Endothelial cell of umbilical vein (primary cell): ENCODE results near the gene CREG2. TPM values are rescaled to one million over a fixed set of nuclear protein-coding genes. Genes with fewer than 3 reads are reported as not detected.

Source experiments
- BruUV-seq: library from RNA; stranded (reverse); fragments of 400-500 nt; replicated peaks from 2 replicates; lab custom pipeline; 2021; lab: Mats Ljungman, UMichigan
- CTCF ChIA-PET: fragments of 300-600, 350-600 bp; sonication (Branson Sonifier 250); formaldehyde crosslinking; loops from one replicate; lab custom pipeline; 2021; ENCODE audit warnings: antibody characterized with exemption, inconsistent platforms; lab: Charles Lee
- POLR2A ChIA-PET: fragments of 300-600, 350-600 bp; sonication (Branson Sonifier 250); formaldehyde crosslinking; loops from one replicate; lab custom pipeline; 2021; ENCODE audit warnings: antibody characterized with exemption, inconsistent platforms; lab: Charles Lee
- DNase-seq: peaks from one replicate; pipeline ENCODE4 v3.0.0-alpha.2; 2011; ENCODE audit warnings: low read depth, low spot score
- FAIRE-seq: peaks from 2 replicates; lab custom pipeline; 2011; peaks lifted over from hg19 to GRCh38; lab: Jason Lieb, UNC
- H2AFZ ChIP-seq: 2 replicates; pipeline ENCODE4 v1.6.0; 2012; ENCODE audit warnings: low read depth, low read length, control low read depth, inconsistent platforms
- H3K27ac ChIP-seq: 2 replicates; pipeline ENCODE4 v1.5.1; 2011; ENCODE audit warnings: low read depth, mild to moderate bottlenecking, control low read depth, low read length, moderate library complexity; ENCODE audit not compliant: insufficient read depth
- H3K27me3 ChIP-seq, 2 experiments: 2 replicates each; pipeline versions ENCODE4 v1.6.0 to v1.6.1; 2011; ENCODE audit warnings: low read length in 2 of 2, mixed read lengths in 1 of 2; ENCODE audit not compliant: control insufficient read depth in 2 of 2, insufficient read depth in 2 of 2
- H3K36me3 ChIP-seq, 2 experiments: 2 replicates in 1 of 2; 3 replicates in 1 of 2; pipeline ENCODE4 v1.5.1; 2011; ENCODE audit warnings: low read length in 2 of 2, mild to moderate bottlenecking in 1 of 2, moderate library complexity in 1 of 2; ENCODE audit not compliant: control insufficient read depth in 2 of 2, insufficient read depth in 2 of 2; ENCODE audit errors: extremely low read depth in 1 of 2
- H3K4me1 ChIP-seq: 3 replicates; pipeline ENCODE4 v1.5.1; 2011; ENCODE audit warnings: mild to moderate bottlenecking, low read length; ENCODE audit not compliant: control insufficient read depth, insufficient read depth; ENCODE audit errors: extremely low read depth
- H3K4me2 ChIP-seq: 2 replicates; pipeline ENCODE4 v1.6.1; 2011; ENCODE audit warnings: low read length, control low read depth, mixed read lengths; ENCODE audit not compliant: insufficient read depth
- H3K4me3 ChIP-seq, 3 experiments: fragments of 200-600 bp in 1 of 3; sonication (generic), shearing (Covaris generic) in 1 of 3; replicated peaks in 1 of 3; 2 replicates each; pipeline ENCODE4 v1.5.1; 2011 to 2016; ENCODE audit warnings: control low read depth in 3 of 3, low read length in 3 of 3, mild to moderate bottlenecking in 2 of 3, inconsistent platforms in 1 of 3, low read depth in 1 of 3, moderate library complexity in 1 of 3; ENCODE audit not compliant: insufficient read depth in 1 of 3
- H3K79me2 ChIP-seq: 2 replicates; pipeline ENCODE4 v1.6.0; 2012; ENCODE audit warnings: low read length, inconsistent platforms; ENCODE audit not compliant: control insufficient read depth, insufficient read depth
- H3K9ac ChIP-seq: replicated peaks from 2 replicates; pipeline ENCODE3; 2011; ENCODE audit warnings: low read length, control low read depth; ENCODE audit not compliant: insufficient read depth; ENCODE audit errors: extremely low read depth
- H3K9me1 ChIP-seq: replicated peaks from 3 replicates; pipeline ENCODE4 v1.6.0; 2011; ENCODE audit warnings: mild to moderate bottlenecking, low read length; ENCODE audit not compliant: control insufficient read depth, insufficient read depth; ENCODE audit errors: extremely low read depth
- H3K9me3 ChIP-seq: replicated peaks from 2 replicates; pipeline ENCODE4 v1.5.1; 2012; ENCODE audit warnings: low read length, inconsistent platforms; ENCODE audit not compliant: control insufficient read depth, insufficient read depth
- H4K20me1 ChIP-seq: replicated peaks from 2 replicates; pipeline ENCODE3; 2011; ENCODE audit warnings: mild to moderate bottlenecking, low read length; ENCODE audit not compliant: control insufficient read depth, insufficient read depth; ENCODE audit errors: extremely low read depth
- CTCF ChIP-seq, 2 donors: IDR thresholded peaks; 1 replicate in 1 of 2; 2 replicates in 1 of 2; pipeline ENCODE4 v1.5.1; 2011; ENCODE audit warnings: low read length in 2 of 2, mild to moderate bottlenecking in 2 of 2, moderate library complexity in 2 of 2, control low read depth in 1 of 2, inconsistent platforms in 1 of 2, low read depth in 1 of 2; ENCODE audit not compliant: insufficient read depth in 1 of 2; ENCODE audit errors: extremely low read depth in 1 of 2
- EZH2 ChIP-seq: IDR thresholded peaks from 2 replicates; pipeline ENCODE4 v1.6.1; 2012; ENCODE audit warnings: borderline replicate concordance, low read depth, mild to moderate bottlenecking, moderate library complexity, low read length, inconsistent platforms; ENCODE audit not compliant: severe bottlenecking
- FOS ChIP-seq: IDR thresholded peaks from 2 replicates; pipeline ENCODE4 v1.6.1; 2011; ENCODE audit warnings: mild to moderate bottlenecking, low read length, moderate library complexity, borderline replicate concordance; ENCODE audit not compliant: insufficient read depth
- GATA2 ChIP-seq: IDR thresholded peaks from 2 replicates; pipeline ENCODE4 v1.7.0; 2011; ENCODE audit warnings: low read depth, mild to moderate bottlenecking, moderate library complexity, mixed read lengths, low read length; ENCODE audit not compliant: insufficient read length, insufficient read depth
- JUN ChIP-seq: IDR thresholded peaks from 2 replicates; pipeline ENCODE4 v1.6.1; 2011; ENCODE audit warnings: borderline replicate concordance, low read depth; ENCODE audit not compliant: insufficient read length, insufficient read depth
- MAX ChIP-seq: IDR thresholded peaks from 2 replicates; pipeline ENCODE4 v1.6.1; 2011; ENCODE audit not compliant: insufficient read depth, insufficient read length
- MYC ChIP-seq: IDR thresholded peaks from one replicate; pipeline ENCODE4 v1.6.1; 2011; ENCODE audit warnings: mild to moderate bottlenecking, low read depth, low read length
- POLR2A ChIP-seq: IDR thresholded peaks from 2 replicates; pipeline ENCODE4 v1.6.1; 2012; ENCODE audit warnings: low read depth, mild to moderate bottlenecking, control low read depth, low read length
- POLR2AphosphoS5 ChIP-seq: IDR thresholded peaks from 2 replicates; pipeline ENCODE4 v1.6.1; 2012; ENCODE audit warnings: low read depth, mild to moderate bottlenecking, control low read depth, low read length, moderate library complexity; ENCODE audit not compliant: insufficient read depth
- dilution Hi-C: fragments of 300-500 bp; cut with MboI; formaldehyde crosslinking; loops from one replicate; pipeline ENCODE4 v1.15.0; 2019; ENCODE audit warnings: low sequenced_read_pairs; ENCODE audit not compliant: extremely low pct_ligation_motif_present
- intact Hi-C: fragments of 100-400 bp; cut with micrococcal nuclease; formaldehyde crosslinking; loops from one replicate; pipeline ENCODE4 v1.10.0; 2022
- polyA plus RNA-seq, 4 experiments: library from polyadenylated mRNA; depleted of rRNA in 3 of 4; stranded (reverse) in 3 of 4; unstranded in 1 of 4; fragments of >200 nt; gene quantifications; 2 replicates each; pipeline versions ENCODE4 v1.2.1 to v1.2.3, GENCODE V29; 2011 to 2012; ENCODE audit warnings: missing spikeins in 1 of 4
- total RNA-seq: library from RNA; stranded (reverse); gene quantifications from 2 replicates; pipeline ENCODE4 v1.2.3, GENCODE V29; 2021

The CREG2 gene
- total and polyA plus RNA-seq, 2 donors (not counting 3 experiments of a cell fraction or from before 2014, with no cell fraction given), result 0.48 to 2.0 TPM

GRCh38 chr2:101398116-101398821 is 11.0 kb upstream of the CREG2 start:
- H3K36me3 ChIP-seq, result no peaks in the 10 kb centered on the region
- no peaks in the 10 kb centered on the region for H3K79me2 ChIP-seq
- FAIRE-seq, result no peak
- CTCF ChIA-PET, result interaction anchor here (1.0 to 2.1 kb wide), 6 partner anchors 10 to 433 kb away, joined by 3 to 10 read pairs (median 4); no protein-coding TSS in a partner anchor
- POLR2A ChIA-PET, result interaction anchor here (0.6 kb wide), 1 partner anchor 614 kb away, joined by 4 read pairs; no protein-coding TSS in a partner anchor
- H2AFZ ChIP-seq, result no peak overlapping the region
- H4K20me1 ChIP-seq, result no peaks in the 10 kb centered on the region
- dilution Hi-C loops (no loop called here), intact Hi-C loops (no loop called here)
- no peak overlapping the region for H3K27ac ChIP-seq
- DNase-seq, result no peak
- H3K9me1 ChIP-seq, result no peaks in the 10 kb centered on the region
- H3K4me2 ChIP-seq, result no peak overlapping the region
- no peaks in the 10 kb centered on the region for H3K9me3 ChIP-seq
- no peak overlapping the region for H3K9ac ChIP-seq
- H3K4me3 ChIP-seq, result no peak overlapping the region
- no TSS peak for BruUV-seq
- peaks cover 4% of the 10 kb centered on the region for H3K4me1 ChIP-seq
- no peaks in the 10 kb centered on the region for H3K27me3 ChIP-seq
- TF ChIP-seq JUN (no peak), POLR2AphosphoS5 (no peak), FOS (no peak), GATA2 (no peak), MYC (no peak), EZH2 (no peak), POLR2A (no peak), CTCF (IDR thresholded peaks at IDR 0.05; ENCODE audit: extremely low read depth in 1 of 2, insufficient read depth in 1 of 2, low read depth in 1 of 2, low read length in 2 of 2) (no peak), MAX (no peak)
